Activated CD4-positive, alpha-beta T cell treated with anti-CD3 and anti-CD28 coated beads, Interleukin-2, amount 50 U/mL, for 24 hours (primary cell): ENCODE measurements around the gene CACNA2D1.

Source experiments
- DNase-seq, 2 donors: peaks; one replicate each; pipeline ENCODE4 v3.0.0-alpha.2; 2020; ENCODE audit warnings: low read depth in 1 of 2, low spot score in 1 of 2

CACNA2D1 gene

DNA sequence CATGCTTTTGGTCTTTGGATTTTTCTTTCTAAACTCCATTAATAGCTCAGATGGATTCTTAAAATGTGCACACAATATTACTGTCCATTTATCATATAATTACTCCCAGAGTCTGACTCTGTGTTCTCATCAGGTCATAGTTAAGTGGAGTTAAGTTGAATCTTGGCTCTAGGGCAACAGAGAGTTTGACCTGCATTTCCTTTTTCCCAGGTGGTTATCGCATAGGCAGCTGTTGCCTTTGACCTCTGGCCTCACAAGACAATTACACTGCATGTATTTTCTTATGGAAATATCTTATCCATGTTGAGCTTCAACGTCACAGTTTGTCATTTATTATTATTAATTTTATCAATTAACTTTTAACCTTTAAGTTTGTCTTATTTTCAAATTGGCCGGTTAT is 436.3 kb downstream of the CACNA2D1 start:
- no peak for DNase-seq

GRCh38 chr7:82005056-82005455 is 438.5 kb downstream of the CACNA2D1 start:
- DNase-seq, result no peak

GRCh38 chr7:81993186-81993585 is 450.4 kb downstream of the CACNA2D1 start:
- no peak for DNase-seq

DNA sequence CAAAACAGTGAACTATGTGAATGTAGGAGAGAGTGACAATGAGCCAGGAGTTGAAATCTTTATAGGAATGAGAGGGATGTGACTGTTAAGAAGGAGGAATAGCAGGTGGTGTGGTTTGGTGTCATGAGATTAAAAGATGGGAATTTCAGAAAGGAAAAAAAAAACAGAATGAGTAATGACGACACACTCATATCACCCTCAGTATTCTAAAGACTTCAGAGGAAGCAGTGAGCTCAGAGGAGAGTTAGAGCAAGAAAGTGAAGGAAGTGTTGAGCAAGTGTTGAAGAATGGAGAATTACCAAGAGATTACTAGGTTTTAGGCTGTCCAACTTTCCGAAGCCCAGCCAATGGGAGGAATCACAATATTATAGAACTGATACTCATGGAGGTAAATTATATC is 453.2 kb downstream of the CACNA2D1 start:
- DNase-seq, result no peak

- no peak for DNase-seq
Observed at GRCh38 chr7:81986723-81987470, 456.7 kb downstream of the CACNA2D1 start.

DNA sequence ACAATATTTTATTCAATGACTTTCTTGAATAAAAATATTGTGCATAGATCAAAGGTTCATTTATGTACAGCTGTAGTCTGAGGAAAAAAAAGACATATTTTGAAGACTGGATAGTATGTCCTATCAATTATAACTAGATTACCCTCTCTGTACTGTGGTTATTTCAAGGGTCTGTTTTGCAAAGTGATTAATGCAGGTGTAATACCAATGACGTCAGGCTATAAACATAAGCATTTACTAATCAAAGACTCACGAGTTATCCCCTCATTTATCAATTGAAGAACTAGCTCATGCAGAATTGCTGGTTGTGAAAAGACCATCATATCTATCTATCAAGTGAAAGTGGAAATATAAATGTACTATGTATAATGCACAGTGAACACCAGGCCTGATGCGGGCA is 460.2 kb downstream of the CACNA2D1 start:
- no peak for DNase-seq

DNA sequence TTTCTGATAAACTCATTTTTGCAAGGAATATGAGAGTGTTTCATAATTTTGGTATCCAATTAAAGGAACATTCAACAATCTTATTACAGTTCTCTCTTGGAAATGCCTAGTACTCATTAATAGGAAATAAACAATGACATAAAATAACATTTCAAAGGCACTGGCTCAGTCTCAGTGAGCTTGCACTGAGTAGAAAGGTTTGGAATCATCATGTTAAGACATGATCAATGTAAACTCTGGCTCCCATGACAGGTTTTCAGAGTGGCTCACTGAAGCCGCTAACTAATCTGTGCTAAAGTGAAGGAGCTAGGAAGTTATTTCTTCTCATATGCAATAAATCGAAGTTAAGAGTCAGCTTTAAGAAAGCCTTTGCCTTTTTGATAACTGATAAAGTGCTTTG is 470.5 kb downstream of the CACNA2D1 start:
- DNase-seq, result no peak

DNA sequence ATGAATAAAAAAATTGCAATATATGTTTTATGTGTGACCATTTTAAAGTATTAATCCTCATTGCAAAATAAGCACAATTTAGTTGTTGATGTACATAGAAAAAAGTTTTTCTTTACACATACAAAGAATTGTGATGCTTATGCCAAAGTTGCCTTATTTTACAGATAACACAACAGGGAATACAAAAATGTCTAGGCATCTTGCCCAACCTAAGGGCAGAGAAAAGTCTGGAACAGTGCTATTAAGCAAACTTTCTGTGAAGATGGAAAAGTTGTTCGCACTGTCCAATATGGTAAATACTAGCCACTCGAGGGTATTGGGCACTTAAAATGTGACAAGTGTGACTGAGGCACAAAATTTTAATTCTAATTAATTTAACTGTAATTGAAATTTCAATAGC is 483.6 kb downstream of the CACNA2D1 start:
- DNase-seq, result no peak

DNA sequence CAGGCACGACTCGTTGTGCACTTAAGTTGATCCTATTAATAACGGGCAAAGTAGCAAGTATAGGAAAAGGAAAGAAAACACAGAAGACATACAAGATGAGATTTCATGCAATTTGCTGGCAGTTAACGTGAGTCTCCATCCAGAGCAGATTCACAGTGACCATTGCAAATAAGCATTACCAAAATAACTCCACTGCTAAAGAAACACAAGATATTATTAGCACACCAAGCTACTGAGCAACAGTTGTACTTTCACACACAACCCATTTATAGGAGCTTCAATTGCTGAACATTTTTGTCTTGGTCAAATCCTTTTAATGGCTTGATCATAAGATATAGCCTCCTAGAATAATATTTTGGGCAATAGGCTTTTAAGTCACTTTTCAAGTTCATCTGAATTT is 486.1 kb downstream of the CACNA2D1 start:
- no peak for DNase-seq

DNA sequence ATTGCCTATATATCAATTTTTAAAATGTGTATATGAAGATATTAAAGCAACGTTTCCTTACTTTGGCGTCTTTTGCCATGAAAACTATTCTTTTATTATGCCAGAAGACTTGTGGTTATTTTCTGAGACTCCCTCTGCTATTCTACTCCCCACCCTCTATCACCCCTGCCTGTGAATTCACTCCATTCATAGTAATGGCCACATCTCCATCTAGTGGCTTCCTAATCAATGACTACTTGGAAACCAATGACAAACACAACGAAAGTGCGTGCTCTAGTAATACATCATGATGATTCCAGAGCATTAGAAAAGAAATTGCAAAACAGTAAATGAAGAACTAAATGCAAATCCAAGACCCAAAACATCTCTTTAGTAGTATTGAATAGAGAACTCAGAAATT is 487.1 kb downstream of the CACNA2D1 start:
- no peak for DNase-seq

GRCh38 chr7:81949306-81949705 is 494.3 kb downstream of the CACNA2D1 start:
- DNase-seq, result no peak

GRCh38 chr7:81944058-81944457 is 499.5 kb downstream of the CACNA2D1 start:
- no peak for DNase-seq

- no peak for DNase-seq
Observed at GRCh38 chr7:81937091-81937490, 506.5 kb downstream of the CACNA2D1 start.

DNA sequence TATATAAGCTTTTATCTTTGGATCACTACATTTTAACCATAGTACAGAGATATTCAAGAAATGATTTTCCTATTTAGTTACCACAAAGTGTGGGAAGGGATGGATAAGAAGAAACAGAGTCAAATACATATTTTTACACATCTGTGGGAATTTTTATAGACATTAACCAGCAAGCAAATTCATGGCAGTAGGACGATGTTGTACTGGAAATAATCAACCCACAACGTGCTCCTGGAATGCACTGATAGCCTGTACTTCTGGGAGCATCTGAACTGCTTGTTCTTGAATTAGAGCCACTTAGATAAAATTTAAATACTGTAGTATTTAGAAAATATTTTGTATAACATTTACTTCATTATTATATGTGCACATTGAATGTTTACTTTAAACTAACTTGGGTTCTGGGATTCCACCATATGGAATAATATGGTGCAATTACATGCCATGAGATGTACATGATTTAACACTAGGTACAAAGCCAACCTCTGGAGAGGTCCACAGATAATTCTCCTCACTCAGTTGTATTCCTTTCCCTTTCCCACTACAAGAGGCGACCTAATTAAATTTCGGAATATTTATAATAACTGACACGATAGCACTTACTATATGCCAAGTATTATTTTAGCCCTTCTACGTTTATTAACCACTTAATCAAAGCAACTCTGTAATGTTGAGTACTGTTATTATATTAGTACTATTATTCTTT is 508.8 kb downstream of the CACNA2D1 start:
- DNase-seq, result no peak

DNA sequence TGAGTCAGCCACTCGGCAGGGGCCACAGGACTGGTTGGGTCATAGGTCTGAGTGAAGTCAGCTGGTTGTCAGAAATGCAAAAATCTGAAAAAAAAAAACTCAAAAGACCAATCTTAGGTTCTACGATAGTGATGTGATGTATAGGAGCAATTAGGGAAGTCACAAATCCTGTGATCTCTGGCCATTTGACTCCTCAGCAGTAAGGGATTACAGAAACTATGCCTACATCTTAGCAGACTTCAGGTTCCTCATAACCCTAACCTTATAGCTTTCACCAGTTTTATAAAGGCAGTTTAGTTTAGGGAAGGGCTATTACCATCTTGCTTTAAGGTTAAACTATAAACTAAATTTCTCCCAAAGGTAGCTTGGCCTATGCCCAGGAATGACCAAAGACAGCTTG is 510.6 kb downstream of the CACNA2D1 start:
- DNase-seq, result no peak

- no peak for DNase-seq
Observed at GRCh38 chr7:81929386-81929785, 514.2 kb downstream of the CACNA2D1 start.

DNA sequence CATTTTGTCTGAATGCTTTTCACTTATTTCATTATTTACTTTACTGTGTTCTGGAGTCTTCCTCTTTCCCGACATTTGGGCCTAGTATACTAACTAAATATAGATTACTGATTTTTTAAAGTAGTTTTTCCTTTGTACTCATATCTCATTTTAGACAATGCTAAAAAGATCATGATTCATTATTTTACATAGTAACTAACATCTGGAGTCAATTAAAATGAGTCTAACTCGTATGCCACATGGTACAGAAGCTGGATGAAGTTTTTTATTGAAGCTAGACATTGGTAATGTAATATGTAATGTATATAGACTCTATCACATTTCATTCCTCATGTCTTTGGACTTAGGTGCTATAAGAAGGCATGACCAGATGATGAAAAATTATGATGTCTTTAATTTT is 517.4 kb downstream of the CACNA2D1 start:
- no peak for DNase-seq

- no peak for DNase-seq
Observed at GRCh38 chr7:81925530-81925929, 518.0 kb downstream of the CACNA2D1 start.

GRCh38 chr7:81924494-81924893 is 519.1 kb downstream of the CACNA2D1 start:
- no peak for DNase-seq

DNA sequence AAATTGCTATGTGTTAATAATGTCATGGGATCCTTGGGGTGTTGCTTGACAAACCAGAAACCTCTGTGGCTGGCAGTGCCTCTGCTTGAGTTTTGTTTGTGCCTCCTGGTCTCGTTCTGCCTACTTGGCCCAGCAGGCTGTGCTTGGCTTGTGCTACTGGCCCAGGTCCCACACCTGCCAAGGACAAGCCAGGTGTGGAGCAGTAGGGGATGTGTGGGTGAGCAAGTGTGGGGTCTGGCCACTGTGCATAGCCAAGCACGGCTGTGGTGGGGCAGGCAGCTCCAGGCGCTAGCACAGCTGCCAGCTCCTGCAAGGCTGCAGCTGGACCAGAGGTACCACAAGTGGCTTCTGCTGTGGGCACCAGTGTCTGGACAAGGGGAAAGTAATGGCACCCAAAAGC is 524.1 kb downstream of the CACNA2D1 start:
- DNase-seq, result no peak

DNA sequence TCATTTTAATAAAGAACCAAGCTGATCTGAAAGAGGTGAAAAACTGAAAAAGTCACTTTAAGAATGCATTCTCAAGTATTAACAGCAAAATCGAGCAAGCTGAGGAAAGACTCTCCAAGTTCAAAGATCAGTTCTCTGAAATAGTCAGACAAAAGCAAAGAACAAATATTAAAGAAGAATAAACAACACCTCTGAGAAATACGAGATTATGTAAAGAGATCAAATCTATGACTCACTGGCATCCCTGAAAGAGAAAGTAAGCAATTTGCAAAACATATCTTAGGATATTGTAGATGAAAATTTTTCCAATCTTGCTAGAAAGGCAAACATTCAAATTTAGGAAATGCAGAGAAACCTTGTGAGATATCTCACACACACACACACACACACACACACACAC is 535.4 kb downstream of the CACNA2D1 start:
- DNase-seq, result no peak

DNA sequence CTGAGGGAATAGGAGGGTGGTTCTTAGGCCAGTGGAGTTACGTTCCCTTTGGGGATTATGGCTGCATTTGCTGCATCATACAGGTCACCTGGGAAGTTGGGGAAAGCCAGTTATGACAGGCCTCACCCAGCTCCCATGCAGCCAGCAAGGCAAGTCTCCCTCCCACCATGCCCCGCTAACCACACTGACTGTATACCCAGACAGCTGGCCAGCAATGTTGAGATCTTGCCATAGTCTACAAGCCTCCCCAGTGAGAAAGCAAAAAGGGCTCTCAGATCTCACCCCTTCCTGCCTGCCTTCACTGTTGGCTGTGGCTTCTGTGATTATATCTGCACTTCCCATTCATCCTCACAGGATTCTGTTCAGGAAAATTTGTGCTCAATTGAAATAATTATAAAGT is 540.5 kb downstream of the CACNA2D1 start:
- no peak for DNase-seq

- no peak for DNase-seq
Observed at GRCh38 chr7:81902536-81902935, 541.0 kb downstream of the CACNA2D1 start.
